Neural crest cell (in vitro differentiated cells): ENCODE data around the gene BAG3. TPM values are rescaled to one million over a fixed set of nuclear protein-coding genes. Genes with fewer than 3 reads are reported as not detected.

ENCODE experiments used
- DNase-seq: peaks from one replicate; pipeline ENCODE4 v3.0.0; 2021; ENCODE audit warnings: low read depth, mixed read lengths, low spot score
- H3K27ac Mint-ChIP-seq: one replicate; pipeline ENCODE4 v1.8.0; 2021; ENCODE audit warnings: mild to moderate bottlenecking, mixed read lengths; ENCODE audit not compliant: unreplicated experiment
- H3K27me3 Mint-ChIP-seq: 2 replicates; pipeline ENCODE4 v1.8.0; 2021; ENCODE audit warnings: low read depth, mild to moderate bottlenecking, mixed read lengths
- H3K36me3 Mint-ChIP-seq: 2 replicates; pipeline ENCODE4 v1.8.0; 2021; ENCODE audit warnings: low read depth, mild to moderate bottlenecking, mixed read lengths
- H3K4me1 Mint-ChIP-seq: 2 replicates; pipeline ENCODE4 v1.8.0; 2021; ENCODE audit warnings: mixed read lengths
- H3K4me3 Mint-ChIP-seq: one replicate; pipeline ENCODE4 v1.8.0; 2021; ENCODE audit warnings: mild to moderate bottlenecking, mixed read lengths
- H3K9me3 Mint-ChIP-seq: 2 replicates; pipeline ENCODE4 v1.8.0; 2021; ENCODE audit warnings: mixed read lengths
- total RNA-seq: library from RNA; stranded (reverse); gene quantifications from 2 replicates; pipeline ENCODE4 v1.2.1, GENCODE V29; 2021
- TF ChIP-seq, protein P1 (sequence below): fragments of 200-600 bp; sonication (generic); conservative IDR thresholded peaks from 2 replicates; pipeline ENCODE4 v1.5.0; 2021; ENCODE audit warnings: antibody characterized with exemption, mild to moderate bottlenecking

The BAG3 gene
- total RNA-seq, 1 donor from 2014 or later = 22.3 TPM

DNA sequence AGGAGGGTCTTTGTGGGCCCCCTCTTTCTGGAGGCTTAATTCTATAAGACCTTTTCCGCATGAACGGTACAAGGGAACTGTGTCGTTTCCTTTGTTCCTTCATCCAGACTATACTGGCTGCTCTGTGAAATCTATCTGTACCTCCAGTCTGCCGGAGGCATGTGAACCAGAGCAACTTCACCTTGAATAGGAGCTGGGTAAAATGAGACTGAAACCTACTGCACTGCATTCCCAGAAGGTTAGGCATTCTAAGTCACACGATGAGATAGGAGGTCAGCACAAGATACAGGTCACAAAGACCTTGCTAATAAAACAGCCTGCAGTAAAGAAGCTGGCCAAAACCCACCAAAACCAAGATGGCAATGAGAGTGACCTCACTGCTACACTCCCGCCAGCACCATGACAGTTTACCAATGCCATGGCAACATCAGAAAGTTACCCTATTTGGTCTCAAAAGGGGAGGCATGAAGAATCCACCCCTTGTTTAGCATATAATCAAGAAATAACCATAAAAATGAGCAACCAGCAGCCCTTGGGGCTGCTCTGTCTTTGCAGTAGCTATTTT is 37.9 kb downstream of the BAG3 start:
- Mint-ChIP-seq H3K27ac (peak overlapping the region; percentile 95), H3K9me3 (peaks cover 11% of the 10 kb centered on the region), H3K27me3 (no peaks in the 10 kb centered on the region), H3K4me3 (peak overlapping the region; percentile 11), H3K36me3 (peaks cover 3% of the 10 kb centered on the region), H3K4me1 (peaks cover 55% of the 10 kb centered on the region)
- TF ChIP-seq, protein P1, sequence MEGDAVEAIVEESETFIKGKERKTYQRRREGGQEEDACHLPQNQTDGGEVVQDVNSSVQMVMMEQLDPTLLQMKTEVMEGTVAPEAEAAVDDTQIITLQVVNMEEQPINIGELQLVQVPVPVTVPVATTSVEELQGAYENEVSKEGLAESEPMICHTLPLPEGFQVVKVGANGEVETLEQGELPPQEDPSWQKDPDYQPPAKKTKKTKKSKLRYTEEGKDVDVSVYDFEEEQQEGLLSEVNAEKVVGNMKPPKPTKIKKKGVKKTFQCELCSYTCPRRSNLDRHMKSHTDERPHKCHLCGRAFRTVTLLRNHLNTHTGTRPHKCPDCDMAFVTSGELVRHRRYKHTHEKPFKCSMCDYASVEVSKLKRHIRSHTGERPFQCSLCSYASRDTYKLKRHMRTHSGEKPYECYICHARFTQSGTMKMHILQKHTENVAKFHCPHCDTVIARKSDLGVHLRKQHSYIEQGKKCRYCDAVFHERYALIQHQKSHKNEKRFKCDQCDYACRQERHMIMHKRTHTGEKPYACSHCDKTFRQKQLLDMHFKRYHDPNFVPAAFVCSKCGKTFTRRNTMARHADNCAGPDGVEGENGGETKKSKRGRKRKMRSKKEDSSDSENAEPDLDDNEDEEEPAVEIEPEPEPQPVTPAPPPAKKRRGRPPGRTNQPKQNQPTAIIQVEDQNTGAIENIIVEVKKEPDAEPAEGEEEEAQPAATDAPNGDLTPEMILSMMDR = no peak
- DNase-seq = no peak

DNA sequence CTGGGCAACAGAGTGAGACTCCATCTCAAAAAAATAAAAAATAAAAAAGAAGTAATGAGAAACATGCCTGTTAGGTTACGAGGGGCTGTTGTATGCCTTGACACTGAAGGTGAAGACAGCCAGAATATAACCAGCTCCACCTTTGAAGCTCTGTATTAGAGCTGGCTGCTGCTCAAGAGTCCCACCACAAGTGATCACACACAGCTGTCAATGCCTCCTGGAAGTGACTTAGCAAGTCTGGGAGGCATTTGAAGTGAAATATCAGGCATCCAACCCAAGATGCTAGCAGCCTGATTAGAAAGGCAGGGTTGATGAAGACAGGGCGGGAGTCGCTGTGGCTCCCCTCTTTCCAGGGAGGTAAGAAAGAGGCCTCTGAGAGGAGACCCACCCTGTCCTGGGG is 40.5 kb downstream of the BAG3 start:
- no peak overlapping the region for H3K4me3 Mint-ChIP-seq

DNA sequence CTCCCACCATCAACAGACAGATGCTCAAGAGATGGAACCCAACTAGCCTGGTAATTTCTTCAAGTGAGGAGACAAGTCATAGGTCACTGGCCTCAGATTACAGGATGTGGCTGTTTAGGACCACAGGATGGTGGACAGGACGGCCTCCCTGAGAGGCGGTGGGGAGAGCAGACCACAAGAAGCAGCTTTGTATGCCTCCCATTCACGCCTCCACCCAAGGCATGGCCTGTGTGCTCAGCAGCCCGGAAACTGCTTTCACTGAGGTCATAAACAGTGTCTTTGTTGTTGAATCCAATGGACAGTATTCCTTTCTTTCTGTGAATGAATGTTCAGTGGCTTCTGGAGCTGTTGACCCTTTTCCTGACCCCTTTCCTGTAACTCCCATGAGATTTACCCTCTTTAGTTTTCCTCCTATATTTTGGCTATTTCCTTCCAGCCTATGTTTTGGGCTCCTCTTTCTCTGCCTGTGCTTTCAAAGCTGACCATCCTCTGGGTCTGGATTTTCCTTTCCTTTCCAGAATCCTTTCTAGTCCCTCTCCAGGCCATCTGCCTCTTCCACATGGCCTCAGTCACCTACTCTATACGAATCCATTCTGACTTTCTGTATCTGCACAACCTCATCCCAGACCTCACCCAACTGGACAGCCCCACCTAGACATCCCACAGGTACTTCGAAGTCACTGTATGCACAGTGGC is 42.2 kb downstream of the BAG3 start:
- Mint-ChIP-seq H3K4me3 (peak overlapping the region; percentile 44), H3K4me1 (peaks cover 50% of the 10 kb centered on the region), H3K27ac (peak overlapping the region; percentile 98), H3K27me3 (no peaks in the 10 kb centered on the region), H3K36me3 (peaks cover 5% of the 10 kb centered on the region), H3K9me3 (peaks cover 11% of the 10 kb centered on the region)
- peak; percentile 48 for DNase-seq
- TF ChIP-seq, protein P1 = no peak

More for the DNA sequence above, 40.5 kb downstream of the BAG3 start:
- H3K36me3 Mint-ChIP-seq = peaks cover 3% of the 10 kb centered on the region
- TF ChIP-seq, protein P1 = no peak
- H3K27ac Mint-ChIP-seq = no peak overlapping the region
- no peaks in the 10 kb centered on the region for H3K27me3 Mint-ChIP-seq
- H3K4me1 Mint-ChIP-seq = peaks cover 65% of the 10 kb centered on the region
- no peak for DNase-seq
- peaks cover 11% of the 10 kb centered on the region for H3K9me3 Mint-ChIP-seq

DNA sequence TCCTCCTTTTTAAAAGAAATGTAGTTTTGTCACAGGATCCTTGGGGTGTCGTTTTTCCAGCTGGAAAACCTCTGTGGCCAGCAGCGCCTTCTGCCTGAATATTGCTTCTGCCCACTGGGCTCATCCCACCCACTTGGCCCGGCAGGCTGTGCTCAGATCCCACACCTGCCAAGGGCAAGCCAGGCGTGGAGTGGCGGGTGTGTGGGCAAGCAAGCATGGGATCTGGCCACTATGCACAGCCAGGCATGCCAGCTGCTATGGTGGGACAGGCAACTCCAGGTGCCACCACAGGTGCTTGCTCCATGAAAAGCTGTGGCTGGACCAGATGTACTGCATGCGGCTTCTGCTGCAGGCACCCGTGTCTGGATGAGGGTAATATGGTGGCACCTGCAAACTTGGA is 43.4 kb downstream of the BAG3 start:
- Mint-ChIP-seq H3K27ac (peak overlapping the region; percentile 94), H3K4me1 (peaks cover 41% of the 10 kb centered on the region), H3K4me3 (peak overlapping the region; percentile 17), H3K36me3 (peaks cover 5% of the 10 kb centered on the region), H3K27me3 (no peaks in the 10 kb centered on the region), H3K9me3 (peaks cover 11% of the 10 kb centered on the region)
- DNase-seq = no peak
- TF ChIP-seq, protein P1 = no peak

DNA sequence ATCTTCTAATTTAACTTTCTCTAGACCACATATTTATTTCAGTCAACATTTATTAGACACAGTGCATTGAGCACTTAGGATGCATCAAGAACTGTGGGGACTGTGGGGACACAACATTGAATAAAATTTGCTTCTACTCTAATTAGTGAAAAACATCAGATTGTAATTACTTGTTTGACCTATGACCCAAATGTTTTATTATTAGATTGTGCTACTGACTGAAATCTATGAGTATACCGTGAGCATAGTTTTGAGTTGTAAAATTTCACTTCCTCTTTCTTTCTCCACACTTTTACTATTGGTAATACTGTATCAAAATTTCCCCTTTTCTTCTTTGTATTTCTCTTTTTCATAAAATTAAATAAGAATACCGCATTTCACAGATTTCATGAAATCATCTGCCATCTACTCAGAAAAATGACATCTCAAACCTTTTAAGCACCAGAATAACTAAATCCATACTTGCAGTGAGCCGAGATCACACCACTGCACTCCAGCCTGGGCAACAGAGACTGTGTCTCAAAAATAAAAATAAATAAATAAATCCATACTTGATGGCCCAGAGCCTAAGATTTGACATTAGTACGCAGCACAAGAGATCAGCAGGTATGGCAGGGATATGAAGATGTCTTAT is 49.3 kb downstream of the BAG3 start:
- Mint-ChIP-seq H3K9me3 (no peaks in the 10 kb centered on the region), H3K4me3 (no peak overlapping the region), H3K27ac (no peak overlapping the region), H3K36me3 (peaks cover 2% of the 10 kb centered on the region), H3K4me1 (peaks cover 37% of the 10 kb centered on the region), H3K27me3 (no peaks in the 10 kb centered on the region)
- no peak for DNase-seq
- TF ChIP-seq, protein P1 = no peak
